Subcutaneous adipose tissue (tissue), 4 donors: ENCODE data around the gene SMC3. TPM values are rescaled to one million over a fixed set of nuclear protein-coding genes. Genes with fewer than 3 reads are reported as not detected.

Experiments used
- CTCF ChIP-seq: fragments of 450-650 bp; IDR thresholded peaks from one replicate; pipeline ENCODE4 v1.5.1; 2016; ENCODE audit warnings: low read depth, mild to moderate bottlenecking, control low read depth, antibody characterized with exemption, moderate library complexity
- total RNA-seq, 4 donors: library from RNA; depleted of rRNA; stranded (reverse); fragments of >200 nt; gene quantifications; one replicate each; pipeline ENCODE4 v1.1.0, GENCODE V29; 2016

SMC3 gene
- total RNA-seq, 4 donors from 2014 or later: 28.0 to 39.1 (median 31.1) TPM

- no peak for TF ChIP-seq CTCF
Observed at GRCh38 chr10:110527731-110528171, 39.7 kb upstream of the SMC3 start.

- no peak for TF ChIP-seq CTCF
Observed at GRCh38 chr10:110528224-110528996, 39.1 kb upstream of the SMC3 start.

- no peak for TF ChIP-seq CTCF
Observed at GRCh38 chr10:110529596-110530011, 37.9 kb upstream of the SMC3 start.

GRCh38 chr10:110530131-110530831 lies 37.2 kb upstream of the SMC3 start:
- no peak for TF ChIP-seq CTCF

GRCh38 chr10:110531687-110532086 lies 35.8 kb upstream of the SMC3 start:
- no peak for TF ChIP-seq CTCF

- TF ChIP-seq CTCF: no peak
Observed at GRCh38 chr10:110533149-110533548, 34.3 kb upstream of the SMC3 start.

GRCh38 chr10:110534571-110534970 lies 32.9 kb upstream of the SMC3 start:
- no peak for TF ChIP-seq CTCF
